K562 (cell line): Measurements from ENCODE around the gene ARHGEF6. TPM values are rescaled to one million over a fixed set of nuclear protein-coding genes. Genes with fewer than 3 reads are reported as not detected.

Experiments used
- ATAC-seq: fragments of 200-7000 bp; cut with Tn5 transposase; 3 replicates; pipeline ENCODE4 v1.9.1; 2020; ENCODE audit warnings: moderate library complexity
- BruUV-seq: library from RNA; stranded (reverse); fragments of 400-500 nt; replicated peaks from 2 replicates; lab custom pipeline; 2021; lab: Mats Ljungman, UMichigan
- CTCF ChIA-PET: fragments of 300-600 bp; formaldehyde crosslinking; extraction: SDS; loops from one replicate; lab custom pipeline; 2021; ENCODE audit warnings: low intra/inter-chr PET ratio; lab: Yijun Ruan, JAX
- POLR2A ChIA-PET: fragments of 300-600, 350-650 bp; sonication (Branson Sonifier 250); formaldehyde crosslinking; extraction: SDS; loops from one replicate; lab custom pipeline; 2021; ENCODE audit warnings: antibody characterized with exemption, inconsistent platforms; lab: Yijun Ruan, JAX
- DNase-seq, 4 experiments: peaks; one replicate each; pipeline versions ENCODE4 v3.0.0 to v3.0.0-alpha.2; 2011 to 2018; ENCODE audit warnings: low spot score in 3 of 4, mixed read lengths in 3 of 4; ENCODE audit errors: extremely low read depth in 1 of 4
- FAIRE-seq: peaks from 2 replicates; lab custom pipeline; 2011; peaks lifted over from hg19 to GRCh38; lab: Jason Lieb, UNC
- H2AFZ ChIP-seq: 2 replicates; pipeline ENCODE4 v1.6.0; 2011; ENCODE audit warnings: low read depth, low read length, control low read depth, inconsistent platforms
- H3K27ac ChIP-seq: fragments of 200-600 bp; 3 replicates; pipeline ENCODE4 v1.8.0; 2011; ENCODE audit warnings: low read depth, mild to moderate bottlenecking, control low read depth, inconsistent platforms, low read length, moderate library complexity, mixed read lengths; ENCODE audit errors: extremely low read depth
- H3K27me3 ChIP-seq, 2 experiments: fragments of 300-600 bp in 1 of 2; 2 replicates in 1 of 2; 3 replicates in 1 of 2; pipeline versions ENCODE4 v1.6.0 to v1.8.0; 2011; ENCODE audit warnings: inconsistent platforms in 2 of 2, low read length in 2 of 2, mild to moderate bottlenecking in 1 of 2, mixed read lengths in 1 of 2, moderate library complexity in 1 of 2; ENCODE audit not compliant: control insufficient read depth in 2 of 2, insufficient read depth in 2 of 2
- H3K36me3 ChIP-seq: fragments of 300-600 bp; 3 replicates; pipeline ENCODE4 v1.8.0; 2011; ENCODE audit warnings: mild to moderate bottlenecking, low read length, inconsistent platforms; ENCODE audit not compliant: control insufficient read depth, insufficient read depth
- H3K4me1 ChIP-seq, 2 experiments: fragments of 200-600 bp in 1 of 2; replicated peaks in 1 of 2; 2 replicates in 1 of 2; 3 replicates in 1 of 2; pipeline versions ENCODE4 v1.5.1 to v1.8.0; 2011; ENCODE audit warnings: inconsistent platforms in 2 of 2, low read length in 2 of 2, mild to moderate bottlenecking in 1 of 2, mixed read lengths in 1 of 2, moderate library complexity in 1 of 2; ENCODE audit not compliant: control insufficient read depth in 2 of 2, insufficient read depth in 2 of 2
- H3K4me2 ChIP-seq: 2 replicates; pipeline ENCODE4 v1.6.1; 2011; ENCODE audit warnings: low read length, control low read depth, inconsistent platforms, mixed read lengths; ENCODE audit not compliant: insufficient read depth
- H3K4me3 ChIP-seq: fragments of 200-600 bp; sonication (generic), shearing (Covaris generic); 2 replicates; pipeline ENCODE4 v1.5.1; 2016; ENCODE audit warnings: control low read depth, inconsistent platforms
- H3K79me2 ChIP-seq: fragments of 200-600 bp; 3 replicates; pipeline ENCODE4 v1.8.0; 2011; ENCODE audit warnings: low read length, inconsistent platforms; ENCODE audit not compliant: control insufficient read depth, insufficient read depth
- H3K9ac ChIP-seq, 2 experiments: 2 replicates each; pipeline versions ENCODE4 v1.6.0 to v1.6.1; 2011; ENCODE audit warnings: low read depth in 2 of 2, low read length in 2 of 2, control low read depth in 1 of 2, inconsistent platforms in 1 of 2, mild to moderate bottlenecking in 1 of 2, mixed read lengths in 1 of 2; ENCODE audit not compliant: insufficient read depth in 1 of 2
- H3K9me1 ChIP-seq: one replicate; pipeline ENCODE4 v1.6.0; 2011; ENCODE audit warnings: inconsistent platforms, mild to moderate bottlenecking, low read length, moderate library complexity; ENCODE audit not compliant: control insufficient read depth, insufficient read depth
- H3K9me3 ChIP-seq: replicated peaks from 2 replicates; pipeline ENCODE4 v1.5.1; 2011; ENCODE audit warnings: low read depth, low read length, inconsistent platforms; ENCODE audit not compliant: control insufficient read depth, insufficient read depth
- H4K20me1 ChIP-seq: replicated peaks from 2 replicates; pipeline ENCODE4 v1.6.1; 2011; ENCODE audit warnings: low read length, inconsistent platforms, mixed read lengths; ENCODE audit not compliant: control insufficient read depth, insufficient read depth
- CTCF ChIP-seq, 3 experiments: IDR thresholded peaks in 2 of 3; conservative IDR thresholded peaks in 1 of 3; 2 replicates each; pipeline ENCODE4 v1.5.1; 2011 to 2012; ENCODE audit warnings: low read length in 3 of 3, mild to moderate bottlenecking in 3 of 3, control low read depth in 2 of 3, improper control_type of control experiment in 1 of 3, inconsistent platforms in 1 of 3, low read depth in 1 of 3, mixed read lengths in 1 of 3, moderate library complexity in 1 of 3; ENCODE audit not compliant: insufficient read depth in 2 of 3
- HMBOX1 ChIP-seq: sonication (generic); IDR thresholded peaks from 2 replicates; pipeline ENCODE4 v1.6.1; 2016
- PHTF2 ChIP-seq: fragments of 250-450 bp; sonication (Bioruptor Pico); IDR thresholded peaks from 2 replicates; pipeline ENCODE4 v1.5.0; 2021; ENCODE audit warnings: mild to moderate bottlenecking
- RBM25 ChIP-seq: fragments of 200-400 bp; formaldehyde crosslinking; IDR thresholded peaks from 2 replicates; pipeline ENCODE4 v1.6.1; 2018; ENCODE audit warnings: low read length, low read depth, moderate library complexity; ENCODE audit not compliant: severe bottlenecking
- RBM39 ChIP-seq: fragments of 200-400 bp; formaldehyde crosslinking; optimal IDR thresholded peaks from 2 replicates; pipeline ENCODE3; 2018; ENCODE audit warnings: low read depth, low read length
- SRSF3 ChIP-seq: fragments of 200-400 bp; formaldehyde crosslinking; IDR thresholded peaks from 2 replicates; pipeline ENCODE4 v1.6.1; 2016; ENCODE audit warnings: mild to moderate bottlenecking, low read length, moderate library complexity; ENCODE audit not compliant: insufficient read depth
- WGBS: fragments of 100-300 bp; shearing (Covaris generic); methylation state at CpG from one replicate; pipeline ENCODE4 v1.1.6; 2016; ENCODE audit warnings: low coverage, mixed read lengths; ENCODE audit not compliant: insufficient coverage; ENCODE audit errors: missing lambda C conversion rate; 5-methylcytosine and 5-hydroxymethylcytosine counted together
- in situ Hi-C: fragments of 300-500 bp; cut with MboI; formaldehyde crosslinking; loops from 4 replicates; pipeline ENCODE4 v1.15.0; 2018; ENCODE audit warnings: inconsistent platforms, mixed read lengths
- intact Hi-C: fragments of 100-400 bp; cut with micrococcal nuclease; formaldehyde crosslinking; loops from 2 replicates; pipeline ENCODE4 v1.14.2; 2022
- polyA plus RNA-seq, 8 experiments: library from polyadenylated mRNA; depleted of rRNA in 4 of 8; stranded (reverse) in 5 of 8; unstranded in 3 of 8; fragments of >200 nt; fragmentation: Nextera tagmentation in 2 of 8; fragmentation: Illumina TruSeq in 1 of 8; extraction: Ambion mirVana in 2 of 8; extraction: Trizol in 1 of 8; gene quantifications; 2 replicates each; pipeline versions ENCODE4 v1.2.1 to v1.2.3, GENCODE V29; 2011 to 2014; ENCODE audit warnings: inconsistent platforms in 1 of 8, missing spikeins in 1 of 8
- total RNA-seq, 7 experiments: library from RNA; depleted of rRNA in 6 of 7; stranded (reverse); fragments of >200 nt in 6 of 7; fragmentation: Illumina TruSeq in 2 of 7; extraction: Trizol in 2 of 7; gene quantifications; 2 replicates each; pipeline versions ENCODE4 v1.2.1 to v1.2.3, GENCODE V29; 2011 to 2021; ENCODE audit warnings: low replicate concordance in 1 of 7

Gene ARHGEF6
- total and polyA plus RNA-seq, 9 of the 15 experiments (the other 6 are each of a cell fraction or from before 2014, with no cell fraction given) = 2.9 to 22.1 (median 13.3) TPM

- intact Hi-C loops (loop anchor here (10.0 kb wide), 3 partner anchors 117 to 657 kb away; no protein-coding TSS in a partner anchor), in situ Hi-C loops (loop anchor here (25.0 kb wide), 1 partner anchor 655 kb away; no protein-coding TSS in a partner anchor)
- DNase-seq (no peak), FAIRE-seq (no peak), ATAC-seq (no peak)
- no peaks in the 10 kb centered on the region for H4K20me1 ChIP-seq
- no peaks in the 10 kb centered on the region for H3K36me3 ChIP-seq
- CTCF ChIA-PET = no interaction called here
- H2AFZ ChIP-seq = no peak overlapping the region
- no peak overlapping the region for H3K27ac ChIP-seq
- H3K4me2 ChIP-seq = no peak overlapping the region
- H3K9me3 ChIP-seq = no peaks in the 10 kb centered on the region
- no peaks in the 10 kb centered on the region for H3K79me2 ChIP-seq
- POLR2A ChIA-PET = no interaction called here
- no peaks in the 10 kb centered on the region; a peak in 2 of 5 replicates for H3K4me1 ChIP-seq
- peak; percentile 36 for TF ChIP-seq RBM25
- TF ChIP-seq PHTF2 (CRISPR knock-in tag) = no peak
- H3K4me3 ChIP-seq = no peak overlapping the region
- no peaks in the 10 kb centered on the region for H3K27me3 ChIP-seq
- H3K9ac ChIP-seq = no peak overlapping the region
- no TSS peak for BruUV-seq
- no peaks in the 10 kb centered on the region for H3K9me1 ChIP-seq
- 22% methylated on average over 4 of the region's 4 CpGs for WGBS
Measured at GRCh38 chrX:136692271-136692670, 88.5 kb downstream of the ARHGEF6 start.

- Histone ChIP-seq H3K9me3 (no peaks in the 10 kb centered on the region), H3K4me2 (no peak overlapping the region), H3K79me2 (no peaks in the 10 kb centered on the region), H3K4me1 (no peaks in the 10 kb centered on the region; a peak in 2 of 5 replicates), H3K36me3 (no peaks in the 10 kb centered on the region), H3K27ac (no peak overlapping the region), H2AFZ (no peak overlapping the region), H4K20me1 (no peaks in the 10 kb centered on the region), H3K4me3 (no peak overlapping the region), H3K9me1 (no peaks in the 10 kb centered on the region), H3K27me3 (no peaks in the 10 kb centered on the region), H3K9ac (no peak overlapping the region)
- in situ Hi-C loops = loop anchor here (25.0 kb wide), 1 partner anchor 654 kb away; no protein-coding TSS in a partner anchor
- BruUV-seq = no TSS peak
- 20% methylated on average over 3 of the region's 3 CpGs for WGBS
- intact Hi-C loops = loop anchor here (10.0 kb wide), 3 partner anchors 116 to 656 kb away; no protein-coding TSS in a partner anchor
- no peak for FAIRE-seq
- DNase-seq = no peak
- CTCF ChIA-PET = no interaction called here
- TF ChIP-seq CTCF (IDR thresholded peaks at IDR 0.05 in 2 of 3, conservative IDR thresholded peaks at IDR 0.05 in 1 of 3; ENCODE audit: insufficient read depth in 2 of 3, low read depth in 1 of 3, low read length in 3 of 3) (no peak), SRSF3 (no peak), HMBOX1 (peak; percentile 46; the same call in 1 of the 2 replicates), RBM39 (no peak)
- no peak for ATAC-seq
- POLR2A ChIA-PET = no interaction called here
Measured at GRCh38 chrX:136691028-136691809, 89.5 kb downstream of the ARHGEF6 start.
